CD4-positive, alpha-beta memory T cell (primary cell): ENCODE results near the gene ERC1. TPM values are rescaled to one million over a fixed set of nuclear protein-coding genes. Genes with fewer than 3 reads are reported as not detected.
A peak's percentile ranks its signal among the peaks of the same experiment; 100 is the strongest.

Experiments
- CTCF ChIA-PET: fragments of 350-600 bp; sonication (Branson Sonifier 250); formaldehyde crosslinking; loops from one replicate; lab custom pipeline; 2021; ENCODE audit warnings: inconsistent platforms; ENCODE audit not compliant: partially characterized antibody; lab: Charles Lee
- POLR2A ChIA-PET: fragments of 350-600 bp; sonication (Branson Sonifier 250); formaldehyde crosslinking; loops from one replicate; lab custom pipeline; 2021; ENCODE audit not compliant: partially characterized antibody; lab: Charles Lee
- DNase-seq, 5 donors: peaks; one replicate each; pipeline versions ENCODE4 v3.0.0 to v3.0.0-alpha.2; 2020 to 2022; ENCODE audit warnings: mixed read lengths in 1 of 5
- H3K27ac ChIP-seq: one replicate; pipeline ENCODE4 v1.7.0; 2013; ENCODE audit warnings: low read depth, low read length
- H3K27me3 ChIP-seq: 2 replicates; pipeline ENCODE4 v1.7.0; 2013; ENCODE audit warnings: mild to moderate bottlenecking, low read length, moderate library complexity; ENCODE audit not compliant: insufficient read depth
- H3K36me3 ChIP-seq: 2 replicates; pipeline ENCODE4 v1.7.0; 2013; ENCODE audit warnings: mild to moderate bottlenecking, low read length, moderate library complexity; ENCODE audit not compliant: insufficient read depth
- H3K4me1 ChIP-seq: 2 replicates; pipeline ENCODE4 v1.7.0; 2013; ENCODE audit warnings: mild to moderate bottlenecking, low read length, moderate library complexity; ENCODE audit not compliant: insufficient read depth
- H3K4me3 ChIP-seq, 2 donors: one replicate each; pipeline ENCODE4 v1.7.0; 2013; ENCODE audit warnings: low read length in 2 of 2, mild to moderate bottlenecking in 1 of 2
- H3K9me3 ChIP-seq, 2 donors: one replicate each; pipeline ENCODE4 v1.7.0; 2013; ENCODE audit warnings: low read length in 2 of 2, control low read depth in 1 of 2; ENCODE audit not compliant: control insufficient read depth in 1 of 2
- H3K27ac Mint-ChIP-seq, 7 donors: one replicate each; pipeline ENCODE4 v1.8.0; 2020 to 2021; ENCODE audit warnings: mixed read lengths in 7 of 7, mild to moderate bottlenecking in 6 of 7, inconsistent platforms in 3 of 7, moderate library complexity in 3 of 7
- H3K27me3 Mint-ChIP-seq, 2 donors: one replicate each; pipeline ENCODE4 v1.8.0; 2020 to 2021; ENCODE audit warnings: mixed read lengths in 2 of 2
- H3K36me3 Mint-ChIP-seq, 2 donors: one replicate each; pipeline ENCODE4 v1.8.0; 2020 to 2021; ENCODE audit warnings: mixed read lengths in 2 of 2, inconsistent platforms in 1 of 2, mild to moderate bottlenecking in 1 of 2
- H3K4me1 Mint-ChIP-seq, 4 donors: one replicate each; pipeline ENCODE4 v1.8.0; 2020 to 2021; ENCODE audit warnings: mixed read lengths in 4 of 4, mild to moderate bottlenecking in 1 of 4
- H3K4me3 Mint-ChIP-seq, 8 donors: one replicate each; pipeline ENCODE4 v1.8.0; 2020 to 2021; ENCODE audit warnings: mixed read lengths in 8 of 8, mild to moderate bottlenecking in 7 of 8, moderate library complexity in 6 of 8, inconsistent platforms in 3 of 8
- H3K9me3 Mint-ChIP-seq, 8 donors: one replicate each; pipeline ENCODE4 v1.8.0; 2020 to 2021; ENCODE audit warnings: mixed read lengths in 8 of 8, mild to moderate bottlenecking in 5 of 8, inconsistent platforms in 3 of 8, moderate library complexity in 1 of 8
- intact Hi-C: fragments of 100-400 bp; cut with micrococcal nuclease; formaldehyde crosslinking; loops from one replicate; pipeline ENCODE4 v1.15.1; 2023
- polyA plus RNA-seq, 2 donors: library from polyadenylated mRNA; unstranded; fragments of 300-500 nt; fragmentation: Illumina TruSeq; gene quantifications; one replicate each; pipeline ENCODE4 v1.2.3, GENCODE V29; 2021
- total RNA-seq, 2 experiments: library from RNA; stranded (reverse); gene quantifications; one replicate each; pipeline ENCODE4 v1.2.3, GENCODE V29; 2021

Gene ERC1
- total and polyA plus RNA-seq, 4 experiments from 2014 or later, result 4.0 to 41.7 (median 28.7) TPM

DNA sequence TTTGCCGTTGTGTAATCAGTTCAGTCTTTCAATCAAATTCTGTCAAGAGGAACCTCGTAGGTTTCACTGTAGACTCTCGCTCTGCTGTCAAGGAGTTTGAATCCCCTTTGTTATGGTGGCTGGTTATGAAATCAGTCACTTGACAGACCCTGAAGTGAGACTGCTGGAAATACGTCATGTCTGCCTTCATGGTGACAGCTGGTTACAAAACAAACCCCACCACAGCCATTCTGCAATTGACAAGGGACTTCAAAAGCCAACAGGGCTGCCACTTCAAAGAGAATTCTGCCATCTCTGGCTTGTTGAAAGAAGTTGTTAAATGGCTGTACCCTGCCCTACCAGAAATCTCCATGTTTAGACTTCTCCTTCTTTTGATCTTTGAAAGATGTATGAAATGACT is 286.9 kb downstream of the ERC1 start:
- Histone ChIP-seq H3K36me3 (no peaks in the 10 kb centered on the region), H3K4me1 (no peaks in the 10 kb centered on the region), H3K9me3 (no peaks in the 10 kb centered on the region), H3K4me3 (no peak overlapping the region), H3K27me3 (no peaks in the 10 kb centered on the region), H3K27ac (no peak overlapping the region)
- H3K27ac Mint-ChIP-seq, result peak overlapping the region in 5 of 7 donors; percentile 18 to 71 (median 59)
- peaks cover 5 to 32% of the 10 kb centered on the region in 2 donors for H3K36me3 Mint-ChIP-seq
- no peak overlapping the region for H3K4me3 Mint-ChIP-seq
- ChIA-PET POLR2A (no interaction called here), CTCF (no interaction called here)
- H3K9me3 Mint-ChIP-seq, result no peaks in the 10 kb centered on the region
- H3K27me3 Mint-ChIP-seq, result no peaks in the 10 kb centered on the region
- peak; percentile 12 to 50 (median 32) for DNase-seq
- intact Hi-C loops, result loop anchor here (10.0 kb wide), 1 partner anchor 327 kb away; no protein-coding TSS in a partner anchor
- peaks cover 0 to 8% (median 6%) of the 10 kb centered on the region in 4 donors for H3K4me1 Mint-ChIP-seq

DNA sequence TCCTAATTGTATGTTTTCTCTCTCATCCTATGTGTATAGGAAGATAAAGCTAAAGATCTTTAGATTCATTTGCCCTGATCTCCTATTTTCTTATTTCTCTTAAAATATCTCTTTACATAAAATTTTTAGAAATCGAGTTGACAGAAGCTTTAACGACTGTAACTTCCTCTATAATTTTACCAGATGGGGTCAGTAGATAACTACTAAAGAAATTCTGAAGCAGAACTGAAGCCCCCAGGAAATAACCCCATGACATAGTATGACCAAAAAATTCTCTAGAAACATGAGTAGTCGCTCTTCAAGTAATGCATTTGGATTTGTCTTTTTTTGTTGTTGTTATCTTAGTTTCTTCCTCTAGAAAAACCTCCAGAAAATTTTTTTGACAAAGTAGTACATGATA is 288.0 kb downstream of the ERC1 start:
- H3K4me1 Mint-ChIP-seq, result peaks cover 0 to 8% (median 6%) of the 10 kb centered on the region in 4 donors
- Histone ChIP-seq H3K4me1 (no peaks in the 10 kb centered on the region), H3K27me3 (no peaks in the 10 kb centered on the region), H3K4me3 (no peak overlapping the region), H3K27ac (no peak overlapping the region), H3K36me3 (no peaks in the 10 kb centered on the region), H3K9me3 (no peaks in the 10 kb centered on the region)
- DNase-seq, result no peak
- POLR2A ChIA-PET, result no interaction called here
- no peaks in the 10 kb centered on the region for H3K27me3 Mint-ChIP-seq
- no peak overlapping the region for H3K27ac Mint-ChIP-seq
- peaks cover 5 to 28% of the 10 kb centered on the region in 2 donors for H3K36me3 Mint-ChIP-seq
- intact Hi-C loops, result loop anchor here (10.0 kb wide), 1 partner anchor 326 kb away; no protein-coding TSS in a partner anchor
- CTCF ChIA-PET, result no interaction called here
- H3K9me3 Mint-ChIP-seq, result no peaks in the 10 kb centered on the region
- H3K4me3 Mint-ChIP-seq, result no peak overlapping the region

DNA sequence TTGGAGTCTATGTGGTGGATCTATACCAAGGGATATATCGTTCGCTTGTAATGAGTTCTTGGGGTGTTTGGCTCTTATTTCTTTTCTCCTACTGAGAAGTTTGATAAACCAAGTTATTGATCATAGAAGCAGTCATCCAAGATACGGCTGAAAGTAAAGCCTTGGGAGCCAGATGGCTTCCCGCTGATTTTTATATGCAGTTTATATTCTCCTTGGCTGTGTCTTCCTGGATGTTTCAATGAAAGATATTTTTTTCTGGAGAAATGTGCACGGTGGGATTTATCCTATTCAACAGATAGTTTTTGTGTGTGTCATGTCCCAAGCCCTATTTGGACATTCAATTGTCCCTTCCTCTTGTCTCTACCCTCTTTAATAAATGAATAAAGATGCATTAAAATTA is 289.0 kb downstream of the ERC1 start:
- POLR2A ChIA-PET, result no interaction called here
- Histone ChIP-seq H3K27ac (no peak overlapping the region), H3K4me3 (no peak overlapping the region), H3K4me1 (no peaks in the 10 kb centered on the region), H3K27me3 (no peaks in the 10 kb centered on the region), H3K9me3 (no peaks in the 10 kb centered on the region), H3K36me3 (no peaks in the 10 kb centered on the region)
- intact Hi-C loops, result no loop called here
- no peak for DNase-seq
- CTCF ChIA-PET, result no interaction called here
- Mint-ChIP-seq H3K4me3 (no peak overlapping the region), H3K27me3 (no peaks in the 10 kb centered on the region), H3K4me1 (peaks cover 0 to 8% (median 6%) of the 10 kb centered on the region in 4 donors), H3K9me3 (no peaks in the 10 kb centered on the region), H3K27ac (no peak overlapping the region), H3K36me3 (peaks cover 1 to 27% of the 10 kb centered on the region in 2 donors)

DNA sequence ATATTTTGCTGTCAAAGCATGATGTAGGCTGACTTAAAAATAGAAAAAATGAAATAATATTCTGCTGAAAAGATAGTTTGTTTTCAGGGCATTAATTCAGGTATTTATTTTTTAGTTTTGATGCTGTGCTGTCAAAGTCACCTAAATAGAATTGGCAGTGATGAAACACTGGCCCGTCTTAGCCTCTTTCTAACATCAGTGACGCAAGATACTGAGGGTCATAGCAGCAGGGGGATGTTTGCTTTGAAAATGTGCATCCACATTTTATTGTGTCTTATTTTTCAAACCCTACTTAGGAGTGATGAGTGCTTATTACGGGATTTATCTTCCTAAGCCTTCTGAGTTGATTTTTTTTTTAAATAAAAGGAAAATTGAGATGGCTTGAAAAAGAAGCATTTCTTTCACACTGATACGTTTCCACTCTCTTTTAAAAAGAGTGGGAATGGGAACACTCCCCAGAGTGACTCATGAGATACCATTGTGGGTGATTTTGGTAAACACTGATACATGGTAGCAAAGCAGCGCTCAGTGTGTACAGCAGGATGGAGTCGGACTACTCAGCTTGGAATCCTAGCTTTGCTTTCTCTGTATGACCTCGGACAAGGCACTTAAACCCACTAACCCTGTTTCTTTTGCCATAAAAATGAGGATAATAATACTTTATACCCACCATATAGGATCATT is 290.8 kb downstream of the ERC1 start:
- Mint-ChIP-seq H3K27ac (no peak overlapping the region), H3K36me3 (peaks cover 3 to 23% of the 10 kb centered on the region in 2 donors), H3K9me3 (no peaks in the 10 kb centered on the region), H3K27me3 (no peaks in the 10 kb centered on the region), H3K4me1 (peaks cover 0 to 8% (median 6%) of the 10 kb centered on the region in 4 donors), H3K4me3 (no peak overlapping the region)
- intact Hi-C loops, result no loop called here
- CTCF ChIA-PET, result no interaction called here
- Histone ChIP-seq H3K27ac (no peak overlapping the region), H3K4me3 (no peak overlapping the region), H3K9me3 (no peaks in the 10 kb centered on the region), H3K4me1 (no peaks in the 10 kb centered on the region), H3K27me3 (no peaks in the 10 kb centered on the region), H3K36me3 (no peaks in the 10 kb centered on the region)
- DNase-seq, result no peak
- POLR2A ChIA-PET, result no interaction called here

DNA sequence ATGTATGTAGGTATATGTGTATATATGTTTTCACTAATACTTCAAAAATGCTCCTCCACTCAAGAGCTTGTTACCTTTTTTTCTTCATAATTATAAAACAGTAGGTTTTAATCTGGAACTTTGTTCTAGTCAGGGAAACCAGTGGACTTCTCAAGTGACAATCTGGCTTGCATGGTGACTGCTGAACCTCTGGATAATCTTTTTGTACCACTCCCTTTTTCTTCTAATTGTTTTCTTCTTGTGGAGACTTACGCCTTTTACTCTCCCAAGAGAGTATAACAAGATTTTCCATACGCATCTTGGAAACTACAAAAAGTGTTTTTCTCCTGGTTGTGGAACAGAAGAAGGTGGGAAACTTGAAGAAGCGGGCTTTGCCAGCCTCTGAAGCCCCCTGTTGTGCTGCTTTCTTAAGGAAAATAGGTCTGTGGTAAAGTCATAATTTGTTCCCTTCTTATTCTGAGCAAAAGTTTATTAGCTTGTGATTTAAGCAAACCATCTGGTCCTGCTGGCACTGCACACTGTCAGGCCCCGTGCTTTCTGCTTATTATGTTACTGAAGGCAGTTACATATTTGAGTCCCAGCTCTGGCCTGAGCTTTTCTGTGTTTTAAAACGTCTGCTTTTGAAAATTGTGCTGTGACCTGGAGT is 291.8 kb downstream of the ERC1 start:
- CTCF ChIA-PET, result no interaction called here
- no peak overlapping the region for H3K27ac ChIP-seq
- intact Hi-C loops, result no loop called here

DNA sequence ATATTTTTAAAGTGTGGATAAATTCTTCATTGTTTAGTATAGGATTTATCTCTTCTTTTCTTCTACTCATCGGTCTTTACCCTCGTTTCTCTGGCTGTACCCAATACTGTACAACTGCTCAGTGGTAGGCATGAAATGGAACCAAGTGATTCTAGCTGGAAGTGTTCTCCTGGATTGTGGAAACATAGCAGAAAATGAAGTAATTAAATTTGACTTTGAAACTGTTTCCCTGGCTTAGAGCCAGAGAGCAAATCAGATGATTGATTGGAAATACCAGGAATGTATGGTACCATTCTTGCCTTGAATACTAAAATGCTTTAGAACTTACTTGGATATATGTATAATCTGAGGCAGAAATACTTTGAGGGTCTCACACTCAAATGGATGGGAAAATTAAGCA is 292.3 kb downstream of the ERC1 start:
- ChIA-PET POLR2A (no interaction called here), CTCF (no interaction called here)
- H3K27me3 ChIP-seq, result no peaks in the 10 kb centered on the region
- Mint-ChIP-seq H3K36me3 (peaks cover 1 to 17% of the 10 kb centered on the region in 2 donors), H3K27ac (no peak overlapping the region), H3K4me1 (peaks cover 0 to 3% (median under 1%) of the 10 kb centered on the region in 4 donors), H3K27me3 (no peaks in the 10 kb centered on the region), H3K9me3 (no peaks in the 10 kb centered on the region), H3K4me3 (no peak overlapping the region)
- intact Hi-C loops, result no loop called here
- DNase-seq, result no peak
- no peak overlapping the region for H3K27ac ChIP-seq
- no peak overlapping the region for H3K4me3 ChIP-seq
- no peaks in the 10 kb centered on the region for H3K4me1 ChIP-seq
- H3K9me3 ChIP-seq, result no peaks in the 10 kb centered on the region
- no peaks in the 10 kb centered on the region for H3K36me3 ChIP-seq

More for the DNA sequence above, 291.8 kb downstream of the ERC1 start:
- no peak overlapping the region for H3K4me3 ChIP-seq
- Mint-ChIP-seq H3K27me3 (no peaks in the 10 kb centered on the region), H3K36me3 (peaks cover 3 to 17% of the 10 kb centered on the region in 2 donors), H3K4me3 (no peak overlapping the region), H3K4me1 (peaks cover 0 to 7% (median 5%) of the 10 kb centered on the region in 4 donors), H3K27ac (no peak overlapping the region), H3K9me3 (no peaks in the 10 kb centered on the region)
- H3K27me3 ChIP-seq, result no peaks in the 10 kb centered on the region
- H3K4me1 ChIP-seq, result no peaks in the 10 kb centered on the region
- no peak for DNase-seq
- POLR2A ChIA-PET, result no interaction called here
- H3K9me3 ChIP-seq, result no peaks in the 10 kb centered on the region
- H3K36me3 ChIP-seq, result no peaks in the 10 kb centered on the region

DNA sequence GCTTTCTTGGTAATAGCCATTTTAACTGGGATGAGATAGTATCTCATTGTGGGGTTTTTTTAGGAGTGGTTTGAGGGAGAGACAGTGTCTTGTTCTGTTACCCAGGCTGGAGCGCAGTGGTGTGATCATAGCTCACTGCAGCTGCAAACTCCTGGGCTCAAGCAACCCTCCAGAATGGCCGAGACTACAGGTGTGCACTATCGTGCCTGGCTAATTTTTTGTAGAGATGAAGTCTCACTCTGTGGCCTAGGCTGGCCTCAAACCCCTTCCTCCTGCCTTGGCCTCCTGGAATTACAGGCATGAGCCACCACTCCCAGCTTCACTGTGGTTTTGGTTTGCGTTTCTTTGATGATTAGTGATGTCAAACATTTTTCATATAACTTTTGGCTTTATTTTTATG is 293.6 kb downstream of the ERC1 start:
- Histone ChIP-seq H3K4me3 (no peak overlapping the region), H3K27me3 (no peaks in the 10 kb centered on the region), H3K27ac (no peak overlapping the region), H3K36me3 (no peaks in the 10 kb centered on the region), H3K9me3 (no peaks in the 10 kb centered on the region), H3K4me1 (no peaks in the 10 kb centered on the region)
- POLR2A ChIA-PET, result no interaction called here
- H3K27me3 Mint-ChIP-seq, result no peaks in the 10 kb centered on the region
- no peak overlapping the region for H3K4me3 Mint-ChIP-seq
- DNase-seq, result peak in 1 of 5 donors; percentile 15
- intact Hi-C loops, result no loop called here
- peaks cover 3 to 18% of the 10 kb centered on the region in 2 donors for H3K36me3 Mint-ChIP-seq
- H3K9me3 Mint-ChIP-seq, result no peaks in the 10 kb centered on the region
- H3K27ac Mint-ChIP-seq, result no peak overlapping the region
- H3K4me1 Mint-ChIP-seq, result peaks cover 0 to 3% (median 0%) of the 10 kb centered on the region in 4 donors
- CTCF ChIA-PET, result no interaction called here
